WTC11 (cell line): ENCODE measurements around the gene BPIFB4.

Experiments
- AFF4 ChIP-seq: sonication (generic); formaldehyde crosslinking; IDR thresholded peaks from 2 replicates; pipeline ENCODE4 v1.8.1; 2023; ENCODE audit warnings: mild to moderate bottlenecking, missing genetic modification reagents, borderline replicate concordance
- CTCF ChIP-seq: fragments of 200-600 bp; IDR thresholded peaks from 2 replicates; pipeline ENCODE4 v1.8.0; 2022; ENCODE audit warnings: antibody characterized with exemption
- E2F1 ChIP-seq: sonication (generic); formaldehyde crosslinking; IDR thresholded peaks from 2 replicates; pipeline ENCODE4 v1.8.0; 2022; ENCODE audit warnings: mild to moderate bottlenecking, missing genetic modification reagents
- NFYB ChIP-seq: sonication (generic); formaldehyde crosslinking; conservative IDR thresholded peaks from 2 replicates; pipeline ENCODE4 v1.8.0; 2022; ENCODE audit warnings: low read depth, missing genetic modification reagents
- SP1 ChIP-seq: sonication (generic); formaldehyde crosslinking; conservative IDR thresholded peaks from 2 replicates; pipeline ENCODE4 v1.8.1; 2022; ENCODE audit warnings: missing genetic modification reagents
- ZBTB21 ChIP-seq: sonication (generic); formaldehyde crosslinking; IDR thresholded peaks from 2 replicates; pipeline ENCODE4 v1.8.1; 2023; ENCODE audit warnings: mild to moderate bottlenecking, missing genetic modification reagents, borderline replicate concordance

- TF ChIP-seq AFF4 (CRISPR knock-in tag) = no peak
- TF ChIP-seq CTCF = no peak
- TF ChIP-seq SP1 (CRISPR knock-in tag) = no peak
- TF ChIP-seq NFYB (CRISPR knock-in tag) = no peak
- no peak for TF ChIP-seq E2F1
- no peak for TF ChIP-seq ZBTB21
These were observed 33.0 kb upstream of the BPIFB4 start for GRCh38 chr20:33046412-33046811.
